GM12873 (cell line): Measurements from ENCODE around the gene NKAIN2.

Experiments used
- CTCF ChIP-seq: IDR thresholded peaks from 2 replicates; pipeline ENCODE4 v1.5.1; 2012; ENCODE audit warnings: low read depth, mild to moderate bottlenecking, moderate library complexity, low read length, control low read depth; ENCODE audit not compliant: insufficient read depth; ENCODE audit errors: missing control alignments

Gene NKAIN2

GRCh38 chr6:124487623-124488431 lies 684.2 kb downstream of the NKAIN2 start:
- TF ChIP-seq CTCF = no peak

- no peak for TF ChIP-seq CTCF
These were observed 686.5 kb downstream of the NKAIN2 start for GRCh38 chr6:124490122-124490521.

- TF ChIP-seq CTCF = no peak
These were observed 689.6 kb downstream of the NKAIN2 start for GRCh38 chr6:124493259-124493658.

GRCh38 chr6:124494956-124495664 lies 691.4 kb downstream of the NKAIN2 start:
- TF ChIP-seq CTCF = no peak

- TF ChIP-seq CTCF = no peak
These were observed 692.1 kb downstream of the NKAIN2 start for GRCh38 chr6:124495665-124496190.

- no peak for TF ChIP-seq CTCF
These were observed 692.7 kb downstream of the NKAIN2 start for GRCh38 chr6:124496334-124496733.

GRCh38 chr6:124512431-124512830 lies 708.8 kb downstream of the NKAIN2 start:
- TF ChIP-seq CTCF = no peak
